Right cardiac atrium (tissue), 5 donors: ENCODE measurements around the gene TMEM190. TPM values are rescaled to one million over a fixed set of nuclear protein-coding genes. Genes with fewer than 3 reads are reported as not detected.
"Not testable (repeated sequence)": the region's sequence is repeated elsewhere in the genome, so short reads cannot be mapped to it uniquely, and the experiment has no call there.

Experiments used
- ATAC-seq, 2 donors: fragments of 200-7000 bp; cut with Tn5 transposase; one replicate each; pipeline versions ENCODE4 v1.8.0 to v1.9.1; 2020; ENCODE audit warnings: moderate library complexity in 2 of 2, mild to moderate bottlenecking in 1 of 2
- DNase-seq, 3 donors: peaks; one replicate each; pipeline ENCODE4 v3.0.0-alpha.2; 2020
- H3K27ac ChIP-seq: one replicate; pipeline ENCODE4 v1.5.1; 2013; ENCODE audit warnings: mild to moderate bottlenecking, low read length, control low read depth, moderate library complexity
- H3K27me3 ChIP-seq: one replicate; pipeline ENCODE4 v1.6.1; 2013; ENCODE audit not compliant: control insufficient read depth, insufficient read depth
- H3K4me1 ChIP-seq: one replicate; pipeline ENCODE4 v1.6.1; 2013; ENCODE audit warnings: low read length; ENCODE audit not compliant: control insufficient read depth, insufficient read depth
- H3K4me3 ChIP-seq: one replicate; pipeline ENCODE4 v1.5.1; 2013; ENCODE audit warnings: low read length, control low read depth
- H3K9me3 ChIP-seq: one replicate; pipeline ENCODE4 v1.6.1; 2013; ENCODE audit warnings: low read length; ENCODE audit not compliant: control insufficient read depth
- WGBS: extraction: QIAGEN DNeasy Blood & Tissue Kit; methylation state at CpG from one replicate; pipeline ENCODE4 v1.1.7; 2013; 5-methylcytosine and 5-hydroxymethylcytosine counted together
- intact Hi-C, 4 donors: fragments of 100-400 bp; cut with DNase I; formaldehyde crosslinking; loops; one replicate each; pipeline versions ENCODE4 v1.11.0 to v1.14.0; 2022 to 2023
- polyA plus RNA-seq: library from polyadenylated mRNA; stranded (reverse); fragments of 200-250 nt; gene quantifications from one replicate; pipeline ENCODE4 v1.2.3, GENCODE V29; 2013
- total RNA-seq, 4 donors: library from RNA; stranded (reverse); fragmentation: NEBNext Ultra II Directional; extraction: Animal tissue kit (Norgen Biotek cat#: 25700); gene quantifications; one replicate each; pipeline ENCODE4 v1.2.1, GENCODE V29; 2021
- donor health status: healthy with polysubstance abuse.
- donor health status: DM: no; HTN: yes; CAD: no.
- donor health status: DM: no; HTN: no; CAD: no.
- donor health status: DM: no; HTN: yes; CAD: no; lungs with severe emphysema.
- donor health status: DM: yes; HTN: yes; CAD: no.

The TMEM190 gene
- total and polyA plus RNA-seq, 5 donors = not detected

GRCh38 chr19:55407800-55408532 lies 31.3 kb downstream of the TMEM190 start:
- Histone ChIP-seq H3K9me3 (no peaks in the 10 kb centered on the region), H3K4me1 (peaks cover 12% of the 10 kb centered on the region), H3K4me3 (peak overlapping the region; percentile 94), H3K27ac (peak overlapping the region; percentile 100), H3K27me3 (no peaks in the 10 kb centered on the region)
- peak; percentile 97 for ATAC-seq
- DNase-seq = peak; percentile 99
- WGBS = under 1% methylated on average over 72 of the region's 72 CpGs
- intact Hi-C loops = no loop called here

DNA sequence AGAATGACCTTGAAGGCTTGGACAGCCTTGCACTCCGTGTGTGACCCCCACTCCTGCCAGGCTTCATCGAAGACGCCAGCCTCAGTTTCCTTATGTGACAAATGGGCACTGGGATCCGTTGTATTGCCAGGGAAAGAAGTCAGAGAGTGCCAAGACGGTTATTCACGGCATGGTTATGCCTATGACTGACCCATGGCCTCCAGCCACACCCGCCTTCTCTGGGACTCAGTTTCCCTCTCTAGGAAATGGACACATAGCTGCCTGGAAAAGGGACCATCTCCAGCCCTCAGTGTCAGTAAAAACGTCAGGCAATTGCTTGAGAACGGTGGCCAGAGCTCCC lies 31.9 kb downstream of the TMEM190 start:
- no peak for ATAC-seq
- no peaks in the 10 kb centered on the region for H3K9me3 ChIP-seq
- H3K4me3 ChIP-seq = peak overlapping the region; percentile 54
- H3K27ac ChIP-seq = peak overlapping the region; percentile 100
- peak in 1 of 3 donors; percentile 32 for DNase-seq
- H3K27me3 ChIP-seq = no peaks in the 10 kb centered on the region
- H3K4me1 ChIP-seq = peaks cover 12% of the 10 kb centered on the region
- intact Hi-C loops = no loop called here
- 67% methylated on average over 9 of the region's 9 CpGs for WGBS

DNA sequence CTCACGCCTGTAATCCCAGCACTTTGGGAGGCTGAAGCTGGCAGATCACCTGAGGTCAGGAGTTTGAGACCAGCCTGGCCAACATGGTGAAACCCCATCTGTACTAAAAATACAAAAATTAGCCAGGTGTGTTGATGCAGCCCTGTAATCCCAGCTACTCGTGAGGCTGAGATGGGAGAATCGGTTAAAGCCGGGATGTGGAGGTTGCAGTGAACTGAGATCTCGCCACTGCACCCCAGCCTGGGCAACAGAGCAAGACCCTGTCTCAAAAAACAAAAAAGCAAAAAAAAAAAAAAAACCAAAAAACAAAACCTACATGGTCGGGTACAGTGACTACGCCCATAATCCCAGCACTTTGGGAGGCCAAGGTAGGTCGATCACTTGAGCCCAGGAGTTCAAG lies 32.6 kb downstream of the TMEM190 start:
- H3K27ac ChIP-seq, intact Hi-C loops, H3K9me3 ChIP-seq, H3K4me3 ChIP-seq, ATAC-seq, H3K27me3 ChIP-seq: not testable (repeated sequence)
- WGBS = 92% methylated on average over 8 of the region's 8 CpGs
- H3K4me1 ChIP-seq = peaks cover 12% of the 10 kb centered on the region
- DNase-seq = peak in 1 of 3 donors; percentile 28

- Histone ChIP-seq H3K4me1 (peaks cover 12% of the 10 kb centered on the region), H3K27me3 (no peaks in the 10 kb centered on the region), H3K4me3 (no peak overlapping the region), H3K27ac (no peak overlapping the region), H3K9me3 (no peaks in the 10 kb centered on the region)
- WGBS = 80% methylated on average over 2 of the region's 2 CpGs
- ATAC-seq (no peak), DNase-seq (no peak)
- intact Hi-C loops = loop anchor here in 1 of 4 donors (10.0 kb wide), 1 partner anchor 265 kb away; the partner anchor contains the start of gene TNNT1
Observed at GRCh38 chr19:55410168-55410567, 33.5 kb downstream of the TMEM190 start.

DNA sequence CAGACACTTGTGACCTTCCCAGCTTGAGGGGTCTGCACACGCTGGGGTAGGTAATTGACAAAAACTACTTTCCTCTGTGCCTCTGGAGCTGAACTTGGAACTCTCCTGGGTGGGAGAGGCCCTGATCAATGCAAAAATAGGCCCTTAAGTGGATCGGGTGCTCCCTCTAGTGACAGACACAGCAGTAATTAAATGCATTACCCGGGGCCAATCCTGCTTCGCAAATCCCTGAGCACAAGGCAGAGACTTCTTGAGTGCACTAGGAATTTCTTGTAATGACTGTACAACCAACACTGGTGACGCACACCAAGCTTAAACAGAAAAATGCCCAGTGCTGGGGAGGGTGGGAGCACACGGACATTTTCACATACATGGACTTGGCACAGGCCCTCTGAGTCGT lies 41.6 kb downstream of the TMEM190 start:
- H3K4me3 ChIP-seq = no peak overlapping the region
- intact Hi-C loops = loop anchor here (2.0 to 10.0 kb wide), 4 partner anchors 273 to 281 kb away; partner anchors contain the start of gene TNNT1 (in 1 of the 4)
- DNase-seq = peak in 2 of 3 donors; percentile 38 to 58
- peak; percentile 84 to 86 for ATAC-seq
- 16% methylated on average over 7 of the region's 7 CpGs for WGBS
- H3K4me1 ChIP-seq = no peaks in the 10 kb centered on the region
- no peak overlapping the region for H3K27ac ChIP-seq
- no peaks in the 10 kb centered on the region for H3K27me3 ChIP-seq
- H3K9me3 ChIP-seq = no peaks in the 10 kb centered on the region

- ATAC-seq (no peak), DNase-seq (no peak)
- intact Hi-C loops = loop anchor here (2.0 to 10.0 kb wide), 4 partner anchors 274 to 282 kb away; partner anchors contain the start of gene TNNT1 (in 1 of the 4)
- H3K4me1 ChIP-seq = no peaks in the 10 kb centered on the region
- no peak overlapping the region for H3K4me3 ChIP-seq
- no peaks in the 10 kb centered on the region for H3K27me3 ChIP-seq
- no peak overlapping the region for H3K27ac ChIP-seq
- no peaks in the 10 kb centered on the region for H3K9me3 ChIP-seq
- WGBS = 63% methylated on average over 5 of the region's 5 CpGs
Observed at GRCh38 chr19:55419103-55419502, 42.5 kb downstream of the TMEM190 start.

- WGBS = 78% methylated on average over 5 of the region's 5 CpGs
- Histone ChIP-seq H3K27ac (no peak overlapping the region), H3K4me3 (no peak overlapping the region), H3K4me1 (no peaks in the 10 kb centered on the region), H3K27me3 (no peaks in the 10 kb centered on the region), H3K9me3 (no peaks in the 10 kb centered on the region)
- no peak for DNase-seq
- no peak for ATAC-seq
- intact Hi-C loops = loop anchor here (2.0 to 10.0 kb wide), 4 partner anchors 275 to 282 kb away; partner anchors contain the start of gene TNNT1 (in 1 of the 4)
Observed at GRCh38 chr19:55419624-55420236, 43.1 kb downstream of the TMEM190 start.

- H3K9me3 ChIP-seq, ATAC-seq, H3K4me1 ChIP-seq, intact Hi-C loops, DNase-seq, H3K27me3 ChIP-seq, H3K27ac ChIP-seq, H3K4me3 ChIP-seq: not testable (repeated sequence)
- 59% methylated on average over 4 of the region's 4 CpGs for WGBS
Observed at GRCh38 chr19:55421281-55421680, 44.7 kb downstream of the TMEM190 start.

- intact Hi-C loops = no loop called here
- WGBS = 57% methylated on average over 13 of the region's 13 CpGs
- no peak for DNase-seq
- Histone ChIP-seq H3K9me3 (no peaks in the 10 kb centered on the region), H3K27ac (no peak overlapping the region), H3K4me1 (no peaks in the 10 kb centered on the region), H3K27me3 (no peaks in the 10 kb centered on the region), H3K4me3 (no peak overlapping the region)
- no peak for ATAC-seq
Observed at GRCh38 chr19:55423225-55424005, 46.8 kb downstream of the TMEM190 start.

DNA sequence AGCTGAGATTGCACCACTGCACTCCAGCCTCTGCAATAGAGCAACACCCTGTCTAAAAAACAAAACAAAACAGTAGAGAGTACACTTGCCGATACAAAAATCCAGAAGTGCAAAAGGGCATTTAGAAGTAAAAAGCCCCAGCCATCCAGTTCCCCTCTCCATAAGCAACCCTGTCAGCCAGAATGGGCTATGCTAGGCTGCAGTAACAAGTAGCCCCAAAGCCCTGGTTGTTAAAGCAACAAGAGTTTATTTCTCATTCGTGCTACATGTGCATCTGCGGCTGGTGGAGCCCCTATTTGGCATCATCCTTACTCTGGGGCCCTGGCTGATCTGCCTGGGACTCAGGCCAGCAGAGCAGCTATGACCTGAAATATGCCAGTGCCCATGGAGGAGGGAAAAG lies 47.9 kb downstream of the TMEM190 start:
- Histone ChIP-seq H3K9me3 (no peaks in the 10 kb centered on the region), H3K27ac (no peak overlapping the region), H3K4me3 (no peak overlapping the region), H3K27me3 (no peaks in the 10 kb centered on the region), H3K4me1 (no peaks in the 10 kb centered on the region)
- 73% methylated on average over 3 of the region's 3 CpGs for whole genome bisulfite sequencing
- ATAC-seq (no peak), DNase-seq (no peak)
- intact Hi-C loops = no loop called here

DNA sequence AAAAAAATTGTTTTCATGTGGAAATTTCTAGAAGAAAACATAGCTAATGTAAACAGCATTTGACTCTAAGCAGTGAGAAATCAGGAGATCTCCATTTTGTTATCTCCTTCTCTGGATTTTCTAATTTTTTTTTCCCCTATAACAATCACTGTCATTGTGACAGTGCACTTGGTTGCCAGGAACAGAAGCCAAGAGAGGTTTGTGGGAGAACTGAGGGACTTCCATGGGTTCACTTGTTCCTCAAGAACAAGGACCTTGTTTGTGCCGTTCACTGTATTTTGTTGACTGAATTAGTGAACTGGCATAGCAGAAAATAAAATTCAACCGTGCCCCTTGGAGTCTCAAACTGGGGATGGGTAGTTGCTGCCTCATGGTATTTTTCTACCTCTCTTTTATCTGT lies 49.4 kb downstream of the TMEM190 start:
- H3K9me3 ChIP-seq = no peaks in the 10 kb centered on the region
- 68% methylated on average over 2 of the region's 2 CpGs for WGBS

More for the DNA sequence above, 49.4 kb downstream of the TMEM190 start:
- ATAC-seq (no peak), DNase-seq (no peak)
- Histone ChIP-seq H3K4me1 (no peaks in the 10 kb centered on the region), H3K4me3 (no peak overlapping the region), H3K27me3 (no peaks in the 10 kb centered on the region), H3K27ac (no peak overlapping the region)
- intact Hi-C loops = no loop called here
